HCEC 1CT (cell line): ENCODE results near the gene NADK2.
A peak's percentile ranks its signal among the peaks of the same experiment; 100 is the strongest.
"Not testable (repeated sequence)": the region's sequence is repeated elsewhere in the genome, so short reads cannot be mapped to it uniquely, and the experiment has no call there.

Source experiments
- DNase-seq: peaks from one replicate; pipeline ENCODE4 v3.0.0-alpha.2; 2017

Gene NADK2

DNA sequence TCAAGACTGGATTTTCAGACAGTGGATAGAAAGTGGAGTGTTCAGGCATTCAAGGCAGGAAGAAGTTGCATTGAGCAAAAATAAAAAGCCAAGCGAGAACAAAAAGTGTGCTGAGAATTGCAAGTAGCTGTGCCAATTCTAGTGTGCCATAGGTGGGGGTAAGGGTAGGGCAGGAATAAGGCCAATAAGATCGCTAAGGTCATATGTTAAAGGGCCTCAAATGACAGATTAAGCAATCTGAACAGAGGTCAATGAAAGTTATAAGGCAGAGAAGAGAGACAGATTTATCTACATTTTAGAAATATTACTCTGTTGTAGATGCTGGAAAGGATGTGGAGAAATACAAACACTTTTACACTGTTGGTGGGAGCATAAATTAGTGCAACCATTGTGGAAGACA, 36.4 kb downstream of the NADK2 start:
- no peak for DNase-seq

DNA sequence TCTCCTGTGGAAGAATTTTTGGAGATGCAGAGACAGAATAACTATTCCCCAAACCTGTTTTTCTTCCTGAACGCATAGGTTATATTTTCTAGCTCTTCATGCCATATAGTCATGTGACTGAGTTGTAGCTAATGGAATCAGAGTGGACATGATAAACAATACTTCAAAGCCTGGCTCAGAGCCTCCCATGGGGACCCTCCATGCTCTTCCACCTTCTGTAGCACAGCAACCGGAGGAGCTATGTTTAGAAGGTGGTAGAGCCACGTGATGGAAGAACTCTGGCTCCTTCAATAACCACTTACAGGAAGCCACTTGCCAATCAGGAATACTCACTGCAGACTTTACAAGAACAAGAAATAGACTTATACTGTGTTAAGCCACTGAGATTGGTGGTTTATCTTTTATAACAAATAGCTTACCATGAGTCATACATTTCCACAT, 39.2 kb downstream of the NADK2 start:
- peak; percentile 33 for DNase-seq

- DNase-seq: peak; percentile 26
These were observed 41.2 kb downstream of the NADK2 start for GRCh38 chr5:36200513-36200912.

DNA sequence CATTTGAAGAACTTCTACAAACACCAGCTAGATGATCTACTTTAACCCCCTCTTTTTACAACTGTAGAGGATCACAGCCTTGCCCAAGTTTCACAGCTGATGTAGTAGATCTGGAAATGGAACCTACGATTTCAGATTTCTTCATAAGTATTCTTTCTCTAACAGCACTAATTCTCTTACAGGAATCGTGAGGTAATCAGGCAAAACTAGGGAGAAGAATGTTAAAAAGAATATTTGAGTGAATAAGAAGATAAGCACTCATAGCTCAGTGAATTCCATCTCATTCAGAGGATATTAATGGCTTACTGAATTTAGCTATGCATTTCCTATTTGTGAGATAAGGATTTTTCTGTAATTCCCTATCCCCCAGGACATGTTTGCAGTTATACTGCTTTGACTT, 42.1 kb downstream of the NADK2 start:
- no peak for DNase-seq

DNA sequence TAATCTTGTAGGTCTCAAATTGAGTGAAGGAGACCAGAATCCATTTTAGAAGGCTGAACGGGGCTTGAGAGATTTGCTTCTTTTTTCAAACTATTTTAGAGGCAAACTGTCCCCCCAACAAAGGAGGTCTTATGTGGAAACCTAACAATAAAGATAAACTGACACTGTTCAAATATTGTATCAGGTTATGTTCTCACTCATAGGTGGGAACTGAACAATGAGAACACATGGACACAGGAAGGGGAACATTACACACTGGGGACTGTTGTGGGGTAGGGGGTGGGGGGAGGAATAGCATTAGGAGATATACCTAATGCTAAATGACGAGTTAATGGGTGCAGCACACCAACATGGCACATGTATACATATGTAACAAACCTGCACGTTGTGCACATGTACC, 42.9 kb downstream of the NADK2 start:
- DNase-seq: not testable (repeated sequence)

- no peak for DNase-seq
These were observed 43.4 kb downstream of the NADK2 start for GRCh38 chr5:36198281-36198680.

DNA sequence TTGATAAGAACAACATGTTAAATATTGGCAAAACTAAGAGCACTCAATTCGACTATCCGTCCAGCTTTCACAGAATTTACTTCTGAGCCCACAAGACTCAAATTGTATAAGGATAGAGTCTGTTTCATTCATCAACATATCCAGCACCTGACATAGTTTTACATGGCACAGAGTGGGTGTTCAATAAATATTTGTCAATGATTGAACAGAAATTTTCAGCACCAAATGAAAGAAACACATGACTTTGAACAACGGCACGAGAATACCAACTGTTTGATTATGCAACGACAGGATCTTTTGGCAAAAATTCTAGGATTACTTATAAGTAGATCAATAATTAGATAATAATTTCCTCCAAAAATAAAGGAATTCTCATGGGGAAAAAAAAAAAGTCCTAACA, 48.0 kb downstream of the NADK2 start:
- no peak for DNase-seq

- not testable (repeated sequence) for DNase-seq
These were observed 57.3 kb downstream of the NADK2 start for GRCh38 chr5:36184408-36184807.

DNA sequence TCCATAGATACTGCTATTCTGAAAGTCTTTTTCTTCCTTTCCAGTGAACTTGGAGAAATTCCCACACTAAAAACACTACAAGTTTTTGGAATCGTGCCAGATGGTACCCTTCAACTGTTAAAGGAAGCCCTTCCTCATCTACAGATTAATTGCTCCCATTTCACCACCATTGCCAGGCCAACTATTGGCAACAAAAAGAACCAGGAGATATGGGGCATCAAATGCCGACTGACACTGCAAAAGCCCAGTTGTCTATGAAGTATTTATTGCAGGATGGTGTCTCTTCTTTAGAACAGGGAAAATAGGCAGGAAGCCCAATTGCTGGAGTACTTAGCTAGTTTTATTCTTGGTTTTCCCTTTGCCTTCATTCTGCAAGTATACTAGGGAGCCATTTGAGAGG, 60.0 kb downstream of the NADK2 start:
- DNase-seq: no peak

GRCh38 chr5:36180556-36181350, 61.0 kb downstream of the NADK2 start:
- DNase-seq: no peak

- DNase-seq: no peak
These were observed 61.8 kb downstream of the NADK2 start for GRCh38 chr5:36179950-36180349.

DNA sequence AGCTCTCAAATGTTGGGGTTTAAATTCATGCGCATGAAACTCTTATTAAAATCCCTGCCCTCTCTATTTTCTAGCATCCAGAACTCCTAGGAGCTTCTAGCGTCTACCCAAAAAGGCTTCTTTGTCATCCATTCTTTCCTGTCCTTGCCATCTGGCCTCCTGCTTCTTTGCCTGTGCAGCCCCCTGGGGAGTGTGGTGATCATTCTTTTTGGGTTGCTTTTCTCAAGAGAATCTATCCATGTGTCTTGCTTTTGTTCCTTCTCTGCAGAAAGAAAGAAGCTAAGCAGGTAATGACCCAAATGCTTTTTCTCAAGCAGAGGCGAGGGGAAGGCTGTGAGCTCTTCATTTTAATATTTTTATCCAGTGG, 63.2 kb downstream of the NADK2 start:
- no peak for DNase-seq

- DNase-seq: peak; percentile 52
These were observed 63.8 kb downstream of the NADK2 start for GRCh38 chr5:36177715-36178523.

DNA sequence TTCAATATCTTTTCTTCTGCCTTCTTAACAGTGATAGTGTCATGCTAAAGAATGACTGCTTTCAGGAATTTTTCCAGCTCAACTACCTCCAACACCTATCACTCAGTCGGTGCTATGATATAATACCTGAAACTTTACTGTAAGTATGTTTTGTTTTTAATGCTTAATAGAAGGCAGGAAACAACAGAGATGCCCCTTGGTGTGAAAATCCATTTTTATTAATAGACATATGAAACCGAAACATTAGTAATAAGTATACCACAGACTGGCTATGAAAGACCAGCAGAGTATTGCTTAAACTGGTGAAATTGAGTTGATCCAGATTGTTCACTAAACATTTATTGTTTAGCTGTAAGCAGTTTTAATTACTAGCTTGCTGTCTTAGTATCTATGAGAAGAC, 64.6 kb downstream of the NADK2 start:
- no peak for DNase-seq

- no peak for DNase-seq
These were observed 66.7 kb downstream of the NADK2 start for GRCh38 chr5:36175043-36175442.

- no peak for DNase-seq
These were observed 67.6 kb downstream of the NADK2 start for GRCh38 chr5:36174119-36174518.

DNA sequence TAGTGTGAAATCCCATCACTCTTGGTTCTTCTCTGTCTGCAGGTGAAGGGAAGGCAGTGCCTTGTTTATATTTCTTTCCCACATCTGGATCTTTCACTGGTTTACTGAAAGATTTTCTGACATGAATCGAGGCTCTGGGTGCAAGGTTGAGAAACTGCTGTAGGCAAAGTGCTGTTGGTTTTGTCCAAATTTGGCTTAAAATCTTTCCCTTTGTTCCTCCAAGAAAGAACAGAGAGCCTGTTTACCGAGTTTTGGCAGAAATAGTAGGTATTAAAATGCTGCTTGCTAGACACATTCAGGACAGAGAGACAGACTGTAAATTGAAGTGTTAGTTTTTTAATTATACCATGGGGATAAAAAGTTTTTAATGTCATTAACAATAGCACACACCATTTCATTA, 68.3 kb downstream of the NADK2 start:
- no peak for DNase-seq

GRCh38 chr5:36172599-36172998, 69.1 kb downstream of the NADK2 start:
- no peak for DNase-seq

GRCh38 chr5:36170832-36171424, 70.8 kb downstream of the NADK2 start:
- no peak for DNase-seq

GRCh38 chr5:36168737-36169136, 73.0 kb downstream of the NADK2 start:
- no peak for DNase-seq

- no peak for DNase-seq
These were observed 77.3 kb downstream of the NADK2 start for GRCh38 chr5:36164461-36164860.

GRCh38 chr5:36162810-36163486, 78.8 kb downstream of the NADK2 start:
- DNase-seq: no peak

DNA sequence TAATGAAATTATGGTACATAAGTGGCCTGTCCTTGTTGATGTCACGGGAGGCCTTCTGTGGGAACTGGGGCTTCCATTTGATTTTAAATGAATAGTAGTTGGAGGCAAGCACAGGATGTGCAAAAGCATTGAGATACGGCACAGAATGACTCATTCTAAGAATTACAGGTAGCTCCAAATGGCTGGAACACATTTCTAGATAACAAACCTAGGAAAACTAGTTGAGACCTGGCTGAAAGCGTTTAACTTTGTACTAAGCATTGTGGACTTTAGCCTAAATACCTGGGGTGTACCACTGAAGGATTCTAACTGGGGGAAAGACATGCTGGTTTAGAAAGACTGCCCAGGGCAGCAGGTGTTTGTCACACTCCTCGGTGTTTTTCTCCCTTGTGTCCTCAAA, 80.4 kb downstream of the NADK2 start:
- DNase-seq: no peak
